ENCODE results near the gene IFRD2.

IFRD2 gene

DNA sequence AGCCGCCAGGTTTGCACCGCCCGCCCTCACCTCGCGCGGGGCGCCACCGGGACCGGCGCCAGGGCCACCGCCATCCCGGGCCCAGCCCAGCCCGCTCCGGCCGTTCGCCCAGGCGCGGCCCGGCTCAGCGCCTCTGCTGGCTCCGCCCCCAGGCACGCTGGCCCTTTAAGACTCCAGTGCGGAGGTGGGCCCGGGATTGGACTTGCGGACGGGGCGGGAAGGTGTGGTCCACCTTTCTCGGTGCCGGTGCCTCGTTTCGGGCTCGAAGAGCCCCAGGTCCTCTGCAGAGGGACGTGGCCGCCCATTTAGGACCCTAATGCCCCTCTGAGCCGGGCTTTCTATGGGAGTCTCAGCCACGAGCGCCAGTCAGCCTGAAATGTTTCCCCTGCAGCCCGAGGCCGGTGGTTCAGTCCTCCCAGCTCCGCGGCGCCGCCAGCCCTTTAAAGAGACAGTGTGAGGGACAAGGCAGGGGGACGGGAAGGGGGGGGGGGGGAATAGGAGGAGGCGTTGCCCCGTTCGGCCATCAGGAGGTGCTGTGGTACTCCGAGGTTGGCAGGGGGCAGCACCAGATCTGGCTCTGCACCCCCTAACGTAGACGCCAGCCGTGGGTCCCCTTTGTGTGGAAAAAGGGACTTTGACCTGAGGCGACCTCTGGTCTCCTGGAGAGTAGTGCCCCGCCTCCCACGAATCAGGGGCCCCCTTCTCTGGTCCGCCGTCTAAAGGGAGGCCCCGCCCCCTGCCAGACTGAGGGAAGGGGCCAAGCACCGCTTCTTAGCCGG is 29.3 kb upstream of the IFRD2 start:
- CTCF ChIA-PET, result interaction anchor here (0.6 to 3.4 kb wide), 8 partner anchors 15 to 34 kb away, joined by 3 to 16 read pairs (median 4); partner anchors contain the start of genes HYAL3 and NAA80
- POLR2A ChIA-PET, result interaction anchor here (0.6 to 1.0 kb wide), 2 partner anchors 22 to 1732 kb away, joined by 3 to 5 read pairs; partner anchors contain the start of genes HYAL3 and NAA80
- TF ChIP-seq, protein P1, sequence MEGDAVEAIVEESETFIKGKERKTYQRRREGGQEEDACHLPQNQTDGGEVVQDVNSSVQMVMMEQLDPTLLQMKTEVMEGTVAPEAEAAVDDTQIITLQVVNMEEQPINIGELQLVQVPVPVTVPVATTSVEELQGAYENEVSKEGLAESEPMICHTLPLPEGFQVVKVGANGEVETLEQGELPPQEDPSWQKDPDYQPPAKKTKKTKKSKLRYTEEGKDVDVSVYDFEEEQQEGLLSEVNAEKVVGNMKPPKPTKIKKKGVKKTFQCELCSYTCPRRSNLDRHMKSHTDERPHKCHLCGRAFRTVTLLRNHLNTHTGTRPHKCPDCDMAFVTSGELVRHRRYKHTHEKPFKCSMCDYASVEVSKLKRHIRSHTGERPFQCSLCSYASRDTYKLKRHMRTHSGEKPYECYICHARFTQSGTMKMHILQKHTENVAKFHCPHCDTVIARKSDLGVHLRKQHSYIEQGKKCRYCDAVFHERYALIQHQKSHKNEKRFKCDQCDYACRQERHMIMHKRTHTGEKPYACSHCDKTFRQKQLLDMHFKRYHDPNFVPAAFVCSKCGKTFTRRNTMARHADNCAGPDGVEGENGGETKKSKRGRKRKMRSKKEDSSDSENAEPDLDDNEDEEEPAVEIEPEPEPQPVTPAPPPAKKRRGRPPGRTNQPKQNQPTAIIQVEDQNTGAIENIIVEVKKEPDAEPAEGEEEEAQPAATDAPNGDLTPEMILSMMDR (IDR thresholded peaks at IDR 0.05; ENCODE audit: control extremely low read depth, extremely low read depth, low read depth, missing control alignments), result peak; percentile 49
- peak; percentile 91 for DNase-seq (ENCODE audit: extremely low spot score)

DNA sequence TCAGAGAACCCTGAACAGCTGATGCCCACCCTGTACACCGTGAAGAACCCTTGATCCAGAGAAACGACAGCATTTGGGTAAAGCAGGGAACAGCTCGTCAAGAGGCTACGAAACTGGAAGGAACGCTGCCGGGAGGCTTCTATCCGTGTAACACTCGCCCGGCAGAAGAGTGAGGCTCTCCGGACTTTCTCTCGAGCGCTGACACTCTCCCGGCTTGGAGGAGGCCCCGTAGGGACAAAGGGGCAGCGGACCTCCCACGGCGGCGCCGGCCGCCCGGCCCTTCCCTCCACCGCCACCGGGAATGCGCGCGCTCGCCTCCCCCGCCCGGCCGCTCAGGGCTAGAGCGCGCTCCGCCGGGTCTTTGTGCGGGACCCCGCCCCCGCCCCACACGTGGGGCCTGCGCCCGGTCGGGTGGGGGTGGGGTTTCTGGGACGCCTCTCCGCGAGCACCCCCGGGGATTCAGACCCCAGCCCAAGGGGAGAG is 28.7 kb upstream of the IFRD2 start:
- CTCF ChIA-PET, result interaction anchor here (0.6 to 1.8 kb wide), 9 partner anchors 9 to 74 kb away, joined by 3 to 5 read pairs (median 4); partner anchors contain the start of genes HYAL3 and NAA80
- POLR2A ChIA-PET, result interaction anchor here (0.6 to 1.0 kb wide), 2 partner anchors 22 to 1733 kb away, joined by 3 to 5 read pairs; partner anchors contain the start of genes HYAL3 and NAA80
- DNase-seq (ENCODE audit: extremely low spot score), result peak; percentile 82
- TF ChIP-seq, protein P1 (IDR thresholded peaks at IDR 0.05; ENCODE audit: control extremely low read depth, extremely low read depth, low read depth, missing control alignments), result no peak

DNA sequence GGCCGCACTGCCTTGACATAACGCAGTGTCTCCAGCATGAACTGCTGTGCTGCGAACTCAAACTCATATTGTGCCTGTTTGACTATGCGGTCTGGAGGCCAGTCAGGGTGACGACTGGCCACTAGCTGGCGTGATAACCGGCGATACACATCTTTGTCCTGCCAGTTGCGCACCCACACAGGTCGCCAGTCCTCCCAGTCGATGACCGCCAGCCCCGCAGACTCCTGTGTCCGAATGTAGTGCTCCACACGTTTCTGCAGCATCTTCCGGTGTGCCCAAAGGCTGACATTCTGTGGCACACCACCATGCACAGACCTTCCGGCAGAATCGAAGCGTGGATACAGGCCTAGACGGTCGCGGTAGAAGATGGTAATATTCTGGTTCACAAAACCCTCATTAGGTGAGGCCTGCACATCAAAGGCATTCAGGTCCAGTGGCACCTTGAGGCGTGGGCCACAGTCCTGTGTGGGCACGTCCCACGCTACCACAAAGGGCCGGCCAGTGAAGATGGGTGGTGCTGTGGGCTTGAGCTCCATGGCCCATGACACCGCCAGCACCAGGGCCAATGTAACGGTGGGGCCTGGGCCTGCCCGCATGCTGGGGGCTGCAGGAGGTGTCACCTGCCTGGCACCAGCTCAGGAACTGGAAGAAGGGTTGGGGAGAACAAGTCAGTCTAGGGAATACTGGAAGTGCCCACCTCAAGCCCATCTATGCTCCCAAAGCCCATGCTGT is 27.8 kb upstream of the IFRD2 start:
- ChIA-PET CTCF (interaction anchor here (1.0 to 1.8 kb wide), 7 partner anchors 10 to 73 kb away, joined by 3 to 6 read pairs (median 5); partner anchors contain the start of genes HYAL3 and NAA80), POLR2A (no interaction called here)
- no peak for DNase-seq (ENCODE audit: extremely low spot score)
- TF ChIP-seq, protein P1 (IDR thresholded peaks at IDR 0.05; ENCODE audit: control extremely low read depth, extremely low read depth, low read depth, missing control alignments), result no peak

GRCh38 chr3:50319181-50319893 is 27.1 kb upstream of the IFRD2 start:
- POLR2A ChIA-PET, result no interaction called here
- TF ChIP-seq, protein P1 (IDR thresholded peaks at IDR 0.05; ENCODE audit: control extremely low read depth, extremely low read depth, low read depth, missing control alignments), result no peak
- no peak for DNase-seq (ENCODE audit: extremely low spot score)
- CTCF ChIA-PET, result interaction anchor here (0.9 to 1.5 kb wide), 6 partner anchors 9 to 60 kb away, joined by 3 to 7 read pairs (median 5); partner anchors contain the start of genes HYAL3, NAA80 and TUSC2

DNA sequence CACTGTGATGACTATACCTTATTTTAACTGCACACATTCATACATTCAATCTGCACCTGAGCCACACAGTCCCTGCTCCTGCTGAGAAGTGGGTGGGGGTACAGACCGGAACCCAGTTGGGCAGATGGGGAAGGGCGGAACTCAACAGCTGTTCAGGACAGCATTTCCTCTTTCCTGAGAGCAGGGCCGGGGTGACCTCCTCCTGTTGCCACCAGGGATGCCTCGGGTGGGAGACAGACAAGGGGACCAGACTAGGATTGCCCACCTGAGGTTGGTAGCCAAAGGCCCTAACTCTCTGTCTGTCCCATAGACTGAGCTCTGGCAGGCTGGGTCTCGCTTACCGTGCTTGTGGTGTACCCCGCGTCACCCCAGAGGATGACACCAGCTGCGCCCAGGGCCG is 26.4 kb upstream of the IFRD2 start:
- TF ChIP-seq, protein P1 (IDR thresholded peaks at IDR 0.05; ENCODE audit: control extremely low read depth, extremely low read depth, low read depth, missing control alignments), result no peak
- no peak for DNase-seq (ENCODE audit: extremely low spot score)
- POLR2A ChIA-PET, result no interaction called here
- CTCF ChIA-PET, result interaction anchor here (0.9 to 1.5 kb wide), 6 partner anchors 9 to 72 kb away, joined by 3 to 7 read pairs (median 4); partner anchors contain the start of gene TUSC2
